D721Med (cell line): Measurements from ENCODE around the gene SYNC.
"Not testable (repeated sequence)": the region's sequence is repeated elsewhere in the genome, so short reads cannot be mapped to it uniquely, and the experiment has no call there.

Experiments used
- DNase-seq: peaks from one replicate; pipeline ENCODE4 v3.0.0; 2011; ENCODE audit warnings: low spot score; ENCODE audit not compliant: insufficient read length
- FAIRE-seq: peaks from 2 replicates; lab custom pipeline; 2011; peaks lifted over from hg19 to GRCh38; lab: Jason Lieb, UNC
- TF ChIP-seq, protein P1 (sequence below): IDR thresholded peaks from 2 replicates; pipeline ENCODE4 v1.5.1; 2012; ENCODE audit warnings: mild to moderate bottlenecking, control low read depth; ENCODE audit not compliant: insufficient read depth; ENCODE audit errors: missing control alignments

The SYNC gene

GRCh38 chr1:32635508-32636277 lies 66.9 kb downstream of the SYNC start:
- TF ChIP-seq, protein P1, sequence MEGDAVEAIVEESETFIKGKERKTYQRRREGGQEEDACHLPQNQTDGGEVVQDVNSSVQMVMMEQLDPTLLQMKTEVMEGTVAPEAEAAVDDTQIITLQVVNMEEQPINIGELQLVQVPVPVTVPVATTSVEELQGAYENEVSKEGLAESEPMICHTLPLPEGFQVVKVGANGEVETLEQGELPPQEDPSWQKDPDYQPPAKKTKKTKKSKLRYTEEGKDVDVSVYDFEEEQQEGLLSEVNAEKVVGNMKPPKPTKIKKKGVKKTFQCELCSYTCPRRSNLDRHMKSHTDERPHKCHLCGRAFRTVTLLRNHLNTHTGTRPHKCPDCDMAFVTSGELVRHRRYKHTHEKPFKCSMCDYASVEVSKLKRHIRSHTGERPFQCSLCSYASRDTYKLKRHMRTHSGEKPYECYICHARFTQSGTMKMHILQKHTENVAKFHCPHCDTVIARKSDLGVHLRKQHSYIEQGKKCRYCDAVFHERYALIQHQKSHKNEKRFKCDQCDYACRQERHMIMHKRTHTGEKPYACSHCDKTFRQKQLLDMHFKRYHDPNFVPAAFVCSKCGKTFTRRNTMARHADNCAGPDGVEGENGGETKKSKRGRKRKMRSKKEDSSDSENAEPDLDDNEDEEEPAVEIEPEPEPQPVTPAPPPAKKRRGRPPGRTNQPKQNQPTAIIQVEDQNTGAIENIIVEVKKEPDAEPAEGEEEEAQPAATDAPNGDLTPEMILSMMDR, result no peak
- FAIRE-seq (no peak), DNase-seq (no peak)

DNA sequence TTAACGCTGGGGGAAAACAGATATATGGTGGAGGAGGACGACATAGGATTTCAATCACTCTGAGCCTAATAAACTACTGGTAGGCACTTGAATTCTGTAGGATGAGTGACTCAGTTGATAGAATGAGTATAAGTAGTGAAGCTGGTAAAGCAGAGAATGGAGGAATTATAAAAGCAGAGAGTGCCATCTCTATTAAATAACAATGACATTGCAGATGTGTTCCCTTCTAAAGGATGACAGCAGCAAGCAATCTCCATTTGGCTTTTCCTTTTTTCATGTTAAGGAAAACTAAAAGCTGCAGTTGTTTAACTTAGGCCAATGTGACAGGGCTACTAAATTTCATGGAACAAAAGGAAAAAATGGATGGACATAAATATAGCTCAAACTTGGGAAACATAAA lies 69.7 kb downstream of the SYNC start:
- TF ChIP-seq, protein P1, result no peak
- DNase-seq (no peak), FAIRE-seq (no peak)

- DNase-seq, FAIRE-seq: not testable (repeated sequence)
These were observed 72.4 kb downstream of the SYNC start for GRCh38 chr1:32630173-32630572.
